Fibroblast of the conjunctiva (primary cell): ENCODE results near the gene CLMN.
"Not testable (repeated sequence)": the region's sequence is repeated elsewhere in the genome, so short reads cannot be mapped to it uniquely, and the experiment has no call there.

Experiments
- DNase-seq: peaks from one replicate; pipeline ENCODE4 v3.0.0-alpha.2; 2010; ENCODE audit warnings: low read depth

Gene CLMN

GRCh38 chr14:95220663-95221231 lies 99.0 kb downstream of the CLMN start:
- DNase-seq, result no peak

GRCh38 chr14:95218472-95219193 lies 101.1 kb downstream of the CLMN start:
- DNase-seq, result no peak

- no peak for DNase-seq
These were observed 101.7 kb downstream of the CLMN start for GRCh38 chr14:95218006-95218405.

- DNase-seq, result no peak
These were observed 102.3 kb downstream of the CLMN start for GRCh38 chr14:95217391-95217900.

GRCh38 chr14:95216008-95216407 lies 103.7 kb downstream of the CLMN start:
- no peak for DNase-seq

GRCh38 chr14:95215094-95215725 lies 104.5 kb downstream of the CLMN start:
- DNase-seq, result no peak

- DNase-seq, result no peak
These were observed 105.9 kb downstream of the CLMN start for GRCh38 chr14:95213774-95214173.

GRCh38 chr14:95211721-95212504 lies 107.8 kb downstream of the CLMN start:
- DNase-seq, result no peak

- DNase-seq, result no peak
These were observed 109.0 kb downstream of the CLMN start for GRCh38 chr14:95210699-95211098.

GRCh38 chr14:95208598-95208997 lies 111.1 kb downstream of the CLMN start:
- DNase-seq, result no peak

- no peak for DNase-seq
These were observed 112.1 kb downstream of the CLMN start for GRCh38 chr14:95207475-95208233.

GRCh38 chr14:95206534-95206933 lies 113.2 kb downstream of the CLMN start:
- DNase-seq, result no peak

- DNase-seq, result no peak
These were observed 115.0 kb downstream of the CLMN start for GRCh38 chr14:95204705-95205104.

- not testable (repeated sequence) for DNase-seq
These were observed 118.0 kb downstream of the CLMN start for GRCh38 chr14:95201745-95202144.

GRCh38 chr14:95200404-95200803 lies 119.3 kb downstream of the CLMN start:
- no peak for DNase-seq

GRCh38 chr14:95199298-95199983 lies 120.3 kb downstream of the CLMN start:
- no peak for DNase-seq

- no peak for DNase-seq
These were observed 121.4 kb downstream of the CLMN start for GRCh38 chr14:95198320-95198719.

- DNase-seq, result no peak
These were observed 122.2 kb downstream of the CLMN start for GRCh38 chr14:95197551-95197950.

- DNase-seq, result no peak
These were observed 122.7 kb downstream of the CLMN start for GRCh38 chr14:95196826-95197545.

GRCh38 chr14:95196268-95196667 lies 123.4 kb downstream of the CLMN start:
- no peak for DNase-seq
